CD4-positive, alpha-beta T cell treated with Interleukin-6 for 4 hours (primary cell): ENCODE results near the gene RBM6.
"Not testable (repeated sequence)": the region's sequence is repeated elsewhere in the genome, so short reads cannot be mapped to it uniquely, and the experiment has no call there.

Experiments used
- DNase-seq: peaks from one replicate; pipeline ENCODE4 v3.0.0-alpha.2; 2020; ENCODE audit warnings: mixed read lengths

Gene RBM6

DNA sequence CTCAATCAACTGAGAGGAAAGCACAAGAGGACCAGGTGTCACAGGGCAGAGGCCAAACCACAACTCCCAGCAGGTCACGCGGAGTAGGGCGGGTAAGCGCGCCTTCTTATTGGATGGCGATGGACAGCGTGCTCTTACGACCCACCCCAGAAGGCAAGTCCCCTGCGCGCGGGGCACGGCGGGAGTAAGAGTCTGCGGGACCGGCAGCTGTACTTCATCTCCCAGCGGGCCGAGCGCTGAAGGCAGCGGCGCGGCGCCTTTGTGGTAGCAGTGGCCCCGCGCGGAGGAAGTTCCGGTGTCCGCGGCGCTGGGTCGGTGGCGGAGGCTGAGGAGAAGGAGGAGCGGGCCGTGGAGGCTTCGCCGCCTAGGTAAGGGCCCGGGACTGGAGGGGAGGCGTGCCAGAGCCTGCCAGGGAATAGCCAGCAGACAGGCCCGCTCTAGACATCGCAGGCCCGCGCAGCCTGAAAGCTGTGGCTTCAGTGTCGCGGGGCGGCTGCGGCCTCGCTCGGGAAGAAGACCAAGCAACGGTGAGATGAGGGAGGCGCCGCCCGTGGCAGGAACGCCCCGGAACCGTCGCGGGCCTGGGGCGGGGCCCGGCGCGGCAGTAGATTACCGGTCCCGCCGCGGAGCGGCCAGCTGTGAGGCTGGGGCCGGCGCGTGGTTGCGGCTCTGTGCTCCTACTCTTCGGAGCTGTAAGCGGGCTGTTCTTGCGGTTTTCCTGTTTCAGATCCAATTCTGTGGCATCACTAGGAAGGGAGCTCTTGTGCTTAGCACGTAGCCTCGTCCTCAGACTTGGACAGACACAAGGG, at the start of gene RBM6:
RBM6 (plus strand) TSS at position 293 of the 809 bp plus-strand sequence. CDS start 22,492 bp downstream, outside the sequence.
- DNase-seq: peak; percentile 95

DNA sequence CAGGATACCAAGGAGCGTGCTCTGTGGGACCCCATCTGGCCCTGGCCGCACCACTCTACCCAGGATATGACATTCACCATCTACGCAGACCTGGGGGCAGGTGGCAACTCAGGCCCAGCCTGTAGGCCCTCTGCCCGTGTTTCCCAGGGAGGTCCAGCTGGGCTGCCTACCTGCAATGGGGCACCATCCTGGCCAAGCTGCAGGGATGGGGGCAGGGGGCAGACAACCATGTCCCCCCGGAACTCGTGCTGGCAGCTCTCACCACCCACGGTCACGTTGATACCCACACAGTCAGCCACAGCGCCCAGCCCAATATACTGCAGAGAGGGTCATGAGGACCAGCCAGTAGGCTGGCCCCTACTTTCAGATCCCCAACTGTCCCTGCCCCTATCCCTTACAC, 44.2 kb upstream of the RBM6 start:
- DNase-seq: no peak

- DNase-seq: no peak
Observed at GRCh38 chr3:49896345-49896744, 43.6 kb upstream of the RBM6 start.

DNA sequence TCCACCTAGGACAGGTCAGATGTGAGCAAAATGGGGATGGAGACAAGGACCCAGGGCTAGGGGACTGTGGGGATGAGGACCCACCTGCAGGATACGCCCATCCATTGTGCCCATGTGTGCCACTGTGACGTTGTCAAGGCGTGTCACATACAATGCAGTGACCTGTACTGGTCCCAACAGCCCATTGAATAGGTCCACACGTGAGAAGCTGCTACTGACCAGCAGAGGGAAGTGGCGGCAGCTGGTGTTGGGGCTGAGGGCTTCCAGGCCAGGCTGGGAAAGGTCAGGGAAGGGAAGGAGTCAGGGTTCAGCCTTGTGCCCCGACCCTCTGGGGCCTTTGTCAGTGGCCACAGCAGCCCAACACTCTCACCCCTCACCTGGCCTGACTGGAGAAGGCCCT, 41.0 kb upstream of the RBM6 start:
- DNase-seq: no peak

- no peak for DNase-seq
Observed at GRCh38 chr3:49899815-49900214, 40.1 kb upstream of the RBM6 start.

DNA sequence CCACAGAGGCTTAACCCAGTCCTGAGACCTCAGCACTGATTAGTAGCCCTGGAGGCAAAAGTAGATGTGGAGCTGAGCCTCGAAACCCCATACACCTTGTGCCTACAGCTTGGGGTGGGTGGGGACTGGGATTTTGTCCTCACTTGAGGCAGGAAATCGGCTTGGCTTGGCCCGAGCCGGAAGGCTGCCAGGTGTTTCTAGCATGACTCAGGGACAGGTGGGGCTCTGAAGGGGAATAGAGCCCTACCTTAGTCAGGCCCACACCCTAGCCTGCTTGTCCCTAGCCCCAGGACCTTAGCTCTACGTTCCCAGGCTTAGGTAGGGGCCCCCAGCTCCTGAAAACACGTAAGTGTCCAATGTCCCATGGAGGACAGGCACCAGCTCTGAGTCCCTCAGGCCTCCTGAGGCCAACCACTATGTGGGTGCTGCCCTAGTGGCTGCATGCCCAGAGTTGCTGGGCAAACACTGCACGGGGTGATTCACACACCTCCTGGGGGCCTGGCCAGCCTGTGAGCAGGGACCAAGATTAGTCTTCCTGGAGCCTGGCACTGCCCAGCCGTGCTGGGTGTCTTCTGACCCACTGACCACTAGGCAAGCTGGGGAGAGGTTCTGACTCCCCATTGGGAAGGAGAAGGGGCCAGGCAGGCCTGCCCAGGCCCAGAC, 39.3 kb upstream of the RBM6 start:
- no peak for DNase-seq

- no peak for DNase-seq
Observed at GRCh38 chr3:49901366-49902339, 38.3 kb upstream of the RBM6 start.

- no peak for DNase-seq
Observed at GRCh38 chr3:49902511-49903345, 37.2 kb upstream of the RBM6 start.

DNA sequence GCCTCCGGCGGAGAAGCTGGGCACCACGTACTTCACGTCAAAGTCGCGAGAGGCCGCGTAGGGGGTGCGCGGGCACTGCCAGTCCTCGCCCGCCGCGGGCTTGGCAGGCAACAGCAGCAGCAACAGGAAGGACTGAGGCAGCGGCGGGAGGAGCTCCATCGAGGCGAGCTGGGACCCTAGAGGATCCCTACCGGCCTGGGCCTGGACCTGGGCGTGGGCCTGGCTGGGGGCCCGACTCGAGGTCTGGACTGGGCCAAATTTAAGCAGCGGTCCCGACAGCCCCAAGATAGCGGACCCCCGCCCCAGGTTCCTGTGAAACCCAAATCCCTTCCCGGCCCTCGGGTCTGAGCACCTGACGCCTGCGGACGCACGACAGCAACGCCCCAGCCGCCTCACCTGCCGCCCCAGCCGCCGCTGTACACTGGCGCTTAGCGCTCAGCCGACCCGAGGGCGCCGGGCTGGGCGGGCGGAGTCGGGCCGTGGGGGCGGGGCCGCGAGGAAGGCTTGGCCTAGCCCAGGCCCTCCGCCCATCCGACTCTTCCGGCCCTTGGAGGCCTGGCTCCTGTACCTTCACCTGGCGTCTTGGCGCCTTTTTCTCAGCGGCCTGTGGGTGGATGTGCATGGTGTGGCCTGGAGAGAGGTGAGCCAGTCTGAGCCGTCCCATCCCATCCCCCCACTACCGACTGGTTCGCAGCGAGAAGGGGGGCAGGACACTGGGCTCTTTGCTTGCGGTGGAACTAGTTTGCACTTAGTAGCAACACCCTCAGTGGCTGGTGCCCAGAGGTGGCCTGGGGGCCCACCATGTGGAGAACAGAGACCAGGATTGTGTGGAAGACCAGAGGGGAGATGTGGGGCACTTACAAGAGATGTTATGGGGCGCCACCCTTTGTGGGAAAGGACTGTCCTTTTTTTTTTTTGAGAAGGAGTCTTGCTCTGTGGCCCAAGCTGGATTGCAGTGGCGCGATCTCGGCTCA, 36.2 kb upstream of the RBM6 start, which contains the start of gene MST1R:
MST1R (minus strand) TSS at position 423 of the 974 bp plus-strand sequence; CDS start at position 159, 264 bp downstream.
- peak; percentile 89 for DNase-seq

- not testable (repeated sequence) for DNase-seq
Observed at GRCh38 chr3:49904448-49904847, 35.5 kb upstream of the RBM6 start.

DNA sequence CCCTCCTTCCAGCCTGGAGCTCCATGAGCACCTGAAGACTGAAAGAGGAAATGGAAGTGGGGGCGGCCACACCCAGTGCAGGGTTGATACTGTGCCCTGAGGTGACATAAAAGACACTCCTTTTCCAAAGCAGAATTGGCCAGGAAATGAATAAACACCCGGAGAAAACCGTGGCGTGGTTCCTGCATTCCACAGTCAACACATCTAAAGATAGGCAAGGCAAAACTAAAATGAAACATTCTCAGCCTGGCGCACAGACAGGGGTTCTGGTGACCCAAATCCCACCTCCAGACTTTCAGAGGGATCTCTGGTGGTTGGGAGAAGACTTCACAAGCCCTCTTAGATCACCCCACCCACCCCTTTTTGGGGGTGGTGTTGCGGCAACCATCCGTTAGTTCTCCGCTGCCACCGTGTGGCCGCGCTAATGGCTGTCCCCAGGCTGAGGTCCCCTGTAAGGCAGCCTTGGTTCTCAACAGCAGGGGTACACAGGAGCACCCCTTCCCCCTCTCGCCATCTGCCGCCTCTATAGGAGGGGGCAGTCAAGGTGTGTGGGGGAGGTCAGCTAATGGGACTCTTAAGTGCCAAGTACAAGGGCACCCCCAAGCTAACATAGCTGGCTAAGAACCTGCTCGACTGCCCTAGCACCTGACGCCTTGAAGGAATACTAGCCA, 33.7 kb upstream of the RBM6 start:
- DNase-seq: peak; percentile 57

- DNase-seq: no peak
Observed at GRCh38 chr3:49908373-49909199, 31.4 kb upstream of the RBM6 start.

- DNase-seq: no peak
Observed at GRCh38 chr3:49910409-49911123, 29.4 kb upstream of the RBM6 start.

DNA sequence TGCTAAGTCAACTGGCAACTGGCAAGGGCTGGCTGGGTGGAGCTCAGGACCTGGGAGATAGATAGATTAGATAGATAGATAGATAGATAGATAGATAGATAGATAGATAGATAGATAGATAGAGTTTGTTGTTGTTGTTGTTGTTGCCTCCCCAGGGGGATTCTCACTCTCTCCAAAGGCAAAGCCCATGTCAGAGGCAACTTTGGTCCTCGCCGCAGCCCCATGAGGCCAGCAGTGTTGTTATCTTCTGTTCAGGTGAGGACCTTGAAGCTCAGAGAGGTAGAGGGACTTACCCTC, 28.9 kb upstream of the RBM6 start:
- DNase-seq: no peak

DNA sequence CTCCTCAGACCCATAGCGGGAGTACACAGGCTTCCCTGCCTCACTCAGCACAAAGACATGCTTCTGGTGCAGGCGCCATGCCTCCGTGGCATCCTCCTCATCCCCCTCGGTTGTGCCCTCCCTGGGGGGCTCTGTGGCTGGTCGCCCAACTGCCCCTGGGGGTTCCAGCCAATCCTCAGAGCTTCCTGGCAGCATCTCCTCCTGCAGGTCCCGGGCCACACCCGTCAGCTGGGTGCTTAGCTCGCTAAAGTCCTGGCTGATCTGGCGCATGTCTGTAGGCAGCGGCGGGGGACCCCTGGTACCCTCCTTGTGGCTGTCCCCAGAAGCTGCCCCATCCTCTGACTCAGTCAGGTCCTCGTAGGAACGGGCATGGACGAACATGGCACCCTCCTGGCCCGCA, 28.3 kb upstream of the RBM6 start:
- no peak for DNase-seq

- DNase-seq: no peak
Observed at GRCh38 chr3:49912881-49913281, 27.1 kb upstream of the RBM6 start.

DNA sequence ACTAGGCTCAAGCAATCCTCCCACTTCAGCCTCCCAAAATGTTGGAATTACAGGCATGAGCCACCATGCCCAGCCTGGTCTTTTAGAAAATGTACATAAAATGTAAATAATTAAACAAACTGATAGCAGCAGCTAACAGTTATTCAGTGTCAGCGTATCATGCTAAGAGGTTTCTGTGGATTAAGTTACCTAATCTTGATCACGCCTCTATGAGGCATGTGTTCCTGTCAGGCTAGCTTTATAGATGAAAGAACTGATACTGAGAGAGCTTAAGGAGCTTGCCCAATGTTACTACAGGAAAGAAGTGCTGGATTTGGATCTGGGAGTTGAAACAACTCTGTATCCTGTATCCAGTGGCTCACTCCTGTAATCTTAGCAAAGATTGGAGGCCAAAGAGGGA, 25.0 kb upstream of the RBM6 start:
- no peak for DNase-seq

- DNase-seq: no peak
Observed at GRCh38 chr3:49916686-49917085, 23.3 kb upstream of the RBM6 start.
